HepG2 (cell line): ENCODE results near the gene FHIT. TPM values are rescaled to one million over a fixed set of nuclear protein-coding genes. Genes with fewer than 3 reads are reported as not detected.

ENCODE experiments used
- ATAC-seq: fragments of 200-7000 bp; cut with Tn5 transposase; 3 replicates; pipeline ENCODE4 v1.9.1; 2020; ENCODE audit warnings: mild to moderate bottlenecking, moderate library complexity
- BruUV-seq: library from RNA; stranded (reverse); fragments of 400-500 nt; replicated peaks from 2 replicates; lab custom pipeline; 2021; lab: Mats Ljungman, UMichigan
- CTCF ChIA-PET: fragments of 300-600 bp; formaldehyde crosslinking; extraction: SDS; loops from one replicate; lab custom pipeline; 2021; ENCODE audit warnings: low total read pairs, inconsistent platforms, low intra/inter-chr PET ratio; lab: Yijun Ruan, JAX
- POLR2A ChIA-PET: fragments of 350-600 bp; sonication (Branson Sonifier 250); formaldehyde crosslinking; loops from one replicate; lab custom pipeline; 2020; ENCODE audit warnings: antibody characterized with exemption, inconsistent platforms; lab: Yijun Ruan, JAX
- DNase-seq: peaks from one replicate; pipeline ENCODE4 v3.0.0-alpha.2; 2015; ENCODE audit warnings: low spot score
- FAIRE-seq: peaks from 3 replicates; lab custom pipeline; 2011; peaks lifted over from hg19 to GRCh38; lab: Jason Lieb, UNC
- H2AFZ ChIP-seq: one replicate; pipeline ENCODE4 v1.6.1; 2011; ENCODE audit warnings: low read length, inconsistent platforms
- H3K27ac ChIP-seq: fragments of 300-600 bp; 3 replicates; pipeline ENCODE4 v1.8.0; 2011; ENCODE audit warnings: mixed run types, mild to moderate bottlenecking, mixed read lengths, low read length, inconsistent platforms; ENCODE audit not compliant: insufficient read depth; ENCODE audit errors: extremely low read length
- H3K27me3 ChIP-seq, 2 experiments: fragments of 200-600 bp in 1 of 2; 2 replicates in 1 of 2; 3 replicates in 1 of 2; pipeline versions ENCODE4 v1.6.0 to v1.8.0; 2011; ENCODE audit warnings: low read length in 2 of 2, mild to moderate bottlenecking in 2 of 2, moderate library complexity in 2 of 2, inconsistent platforms in 1 of 2; ENCODE audit not compliant: insufficient read depth in 2 of 2, control insufficient read depth in 1 of 2
- H3K36me3 ChIP-seq, 2 experiments: fragments of 200-600 bp in 1 of 2; replicated peaks in 1 of 2; 2 replicates in 1 of 2; 3 replicates in 1 of 2; pipeline versions ENCODE4 v1.5.1 to v1.8.0; 2011; ENCODE audit warnings: low read length in 2 of 2, inconsistent platforms in 1 of 2; ENCODE audit not compliant: insufficient read depth in 2 of 2, control insufficient read depth in 1 of 2
- H3K4me1 ChIP-seq: 2 replicates; pipeline ENCODE4 v1.5.1; 2012; ENCODE audit warnings: low read length, inconsistent platforms; ENCODE audit not compliant: insufficient read depth
- H3K4me2 ChIP-seq: 2 replicates; pipeline ENCODE4 v1.6.0; 2011; ENCODE audit warnings: low read depth, low read length, inconsistent platforms
- H3K4me3 ChIP-seq, 3 experiments: fragments of 200-600 bp in 1 of 3; sonication (generic), shearing (Covaris generic) in 1 of 3; replicated peaks in 1 of 3; 2 replicates each; pipeline ENCODE4 v1.5.1; 2011 to 2016; ENCODE audit warnings: low read length in 3 of 3, inconsistent platforms in 2 of 3, low read depth in 2 of 3, mild to moderate bottlenecking in 2 of 3, control low read depth in 1 of 3, mixed read lengths in 1 of 3; ENCODE audit not compliant: insufficient read depth in 1 of 3
- H3K79me2 ChIP-seq: one replicate; pipeline ENCODE4 v1.6.1; 2011; ENCODE audit warnings: low read length, inconsistent platforms; ENCODE audit not compliant: insufficient read depth
- H3K9ac ChIP-seq: 2 replicates; pipeline ENCODE4 v1.6.0; 2011; ENCODE audit warnings: mild to moderate bottlenecking, low read depth, low read length, inconsistent platforms; ENCODE audit not compliant: insufficient read depth
- H3K9me3 ChIP-seq: 2 replicates; pipeline ENCODE4 v1.5.1; 2012; ENCODE audit warnings: mild to moderate bottlenecking, low read length
- H4K20me1 ChIP-seq: 2 replicates; pipeline ENCODE4 v1.6.0; 2011; ENCODE audit warnings: inconsistent platforms, mild to moderate bottlenecking, low read length, moderate library complexity; ENCODE audit not compliant: insufficient read depth
- GMEB1 ChIP-seq: sonication (generic); formaldehyde crosslinking; IDR thresholded peaks from 2 replicates; pipeline ENCODE4 v1.5.1; 2020; ENCODE audit warnings: missing genetic modification reagents, mild to moderate bottlenecking, borderline replicate concordance
- KDM5A ChIP-seq: fragments of 200-600 bp; sonication (generic); IDR thresholded peaks from 2 replicates; pipeline ENCODE4 v1.7.0; 2018; ENCODE audit warnings: antibody characterized with exemption, mild to moderate bottlenecking, low read length, borderline replicate concordance
- MED1 ChIP-seq: sonication (generic); formaldehyde crosslinking; IDR thresholded peaks from 2 replicates; pipeline ENCODE4 v1.4.0; 2020; ENCODE audit warnings: missing genetic modification reagents
- PAF1 ChIP-seq: IDR thresholded peaks from 2 replicates; pipeline ENCODE4 v1.6.1; 2016; ENCODE audit warnings: missing genetic modification reagents, missing compliant biosample characterization
- PHF5A ChIP-seq: IDR thresholded peaks from one replicate; pipeline ENCODE4 v1.6.1; 2018; ENCODE audit warnings: low read depth, missing genetic modification reagents; ENCODE audit not compliant: unreplicated experiment
- PRMT3 ChIP-seq: sonication (generic); formaldehyde crosslinking; IDR thresholded peaks from 2 replicates; pipeline ENCODE4 v1.8.1; 2022; ENCODE audit warnings: low read depth, mild to moderate bottlenecking, moderate library complexity, missing genetic modification reagents, borderline replicate concordance
- RBM22 ChIP-seq: fragments of 200-400 bp; formaldehyde crosslinking; optimal IDR thresholded peaks from 2 replicates; pipeline ENCODE3; 2017; ENCODE audit warnings: mild to moderate bottlenecking, low read length, moderate library complexity
- REST ChIP-seq, 2 experiments: IDR thresholded peaks; 2 replicates each; pipeline ENCODE4 v1.6.1; 2011 to 2012; ENCODE audit warnings: low read length in 2 of 2, borderline replicate concordance in 1 of 2, low read depth in 1 of 2, mild to moderate bottlenecking in 1 of 2, moderate library complexity in 1 of 2
- SMAD3 ChIP-seq: sonication (generic); formaldehyde crosslinking; IDR thresholded peaks from 2 replicates; pipeline ENCODE4 v1.4.0; 2020; ENCODE audit warnings: missing genetic modification reagents
- ZMYM4 ChIP-seq: sonication (generic); formaldehyde crosslinking; IDR thresholded peaks from 2 replicates; pipeline ENCODE4 v1.8.1; 2023; ENCODE audit warnings: mild to moderate bottlenecking, missing genetic modification reagents
- ZNF382 ChIP-seq: sonication (generic); formaldehyde crosslinking; IDR thresholded peaks from 2 replicates; pipeline ENCODE4 v1.5.0; 2020; ENCODE audit warnings: missing genetic modification reagents, mild to moderate bottlenecking, borderline replicate concordance
- ZNF432 ChIP-seq: sonication (generic); formaldehyde crosslinking; IDR thresholded peaks from 2 replicates; pipeline ENCODE4 v1.5.0; 2020; ENCODE audit warnings: missing genetic modification reagents, mild to moderate bottlenecking, borderline replicate concordance
- ZNF44 ChIP-seq: sonication (generic); formaldehyde crosslinking; IDR thresholded peaks from 2 replicates; pipeline ENCODE4 v1.5.1; 2020; ENCODE audit warnings: mild to moderate bottlenecking, missing genetic modification reagents
- ZNF598 ChIP-seq: sonication (generic); formaldehyde crosslinking; IDR thresholded peaks from 2 replicates; pipeline ENCODE4 v1.5.1; 2020; ENCODE audit warnings: mild to moderate bottlenecking, missing genetic modification reagents, borderline replicate concordance
- ZNF678 ChIP-seq: sonication (generic); formaldehyde crosslinking; IDR thresholded peaks from 2 replicates; pipeline ENCODE4 v1.4.0; 2020; ENCODE audit warnings: mild to moderate bottlenecking, missing genetic modification reagents
- ZNF720 ChIP-seq: sonication (generic); formaldehyde crosslinking; IDR thresholded peaks from 2 replicates; pipeline ENCODE4 v1.4.0; 2020; ENCODE audit warnings: missing genetic modification reagents
- WGBS: methylation state at CpG from one replicate; pipeline ENCODE4 v1.1.6; 2017; ENCODE audit warnings: low lambda C conversion rate; 5-methylcytosine and 5-hydroxymethylcytosine counted together
- in situ Hi-C: cut with HindIII; loops from 2 replicates; pipeline ENCODE4 v1.10.0; 2017; ENCODE audit warnings: low pct_unique_long_range_greater_than_20kb; ENCODE audit not compliant: extremely low pct_ligation_motif_present
- intact Hi-C: fragments of 100-400 bp; cut with micrococcal nuclease; formaldehyde crosslinking; loops from one replicate; pipeline ENCODE4 v1.10.0; 2022; ENCODE audit not compliant: unreplicated experiment
- polyA plus RNA-seq, 8 experiments: library from polyadenylated mRNA; depleted of rRNA in 3 of 8; stranded (reverse) in 7 of 8; unstranded in 1 of 8; fragments of >200 nt; fragmentation: Illumina TruSeq in 4 of 8; extraction: Trizol in 4 of 8; gene quantifications; 2 replicates each; pipeline versions ENCODE4 v1.2.1 to v1.2.3, GENCODE V29; 2011 to 2016; ENCODE audit warnings: low read depth in 4 of 8, missing spikeins in 1 of 8, mixed read lengths in 1 of 8; ENCODE audit not compliant: insufficient read depth in 1 of 8
- total RNA-seq, 5 experiments: library from RNA; depleted of rRNA; stranded (reverse); fragments of >200 nt; fragmentation: Illumina TruSeq; extraction: Trizol; gene quantifications; 2 replicates each; pipeline ENCODE4 v1.2.3, GENCODE V29; 2016; ENCODE audit warnings: low read depth in 1 of 5

The FHIT gene
- total and polyA plus RNA-seq, 2 of the 13 experiments (the other 11 are each of a cell fraction or from before 2014, with no cell fraction given) = 4.0 to 4.6 TPM

GRCh38 chr3:60920519-60920918, 330.7 kb downstream of the FHIT start:
- Histone ChIP-seq H3K9ac (no peak overlapping the region), H3K4me3 (no peak overlapping the region), H2AFZ (no peak overlapping the region), H3K4me2 (no peak overlapping the region), H3K27me3 (no peaks in the 10 kb centered on the region), H3K9me3 (no peaks in the 10 kb centered on the region), H4K20me1 (no peaks in the 10 kb centered on the region), H3K4me1 (no peaks in the 10 kb centered on the region), H3K36me3 (no peaks in the 10 kb centered on the region), H3K79me2 (no peaks in the 10 kb centered on the region), H3K27ac (no peak overlapping the region)
- ChIA-PET POLR2A (no interaction called here), CTCF (no interaction called here)
- no peak for ATAC-seq
- no TSS peak for BruUV-seq
- intact Hi-C loops (no loop called here), in situ Hi-C loops (no loop called here)
- TF ChIP-seq RBM22 (no peak), ZNF678 (no peak), MED1 (CRISPR knock-in tag) (no peak), PHF5A (CRISPR knock-in tag) (no peak), SMAD3 (CRISPR knock-in tag) (no peak), KDM5A (no peak), ZNF382 (no peak), ZNF598 (CRISPR knock-in tag) (no peak), PAF1 (CRISPR knock-in tag) (no peak), ZMYM4 (CRISPR knock-in tag) (no peak), ZNF432 (no peak)
- no peak for FAIRE-seq
- no peak for DNase-seq
- WGBS = 66% methylated on average over 4 of the region's 4 CpGs

- FAIRE-seq (no peak), DNase-seq (no peak), ATAC-seq (no peak)
- Histone ChIP-seq H3K36me3 (no peaks in the 10 kb centered on the region), H2AFZ (no peak overlapping the region), H3K27ac (no peak overlapping the region), H4K20me1 (no peaks in the 10 kb centered on the region), H3K27me3 (no peaks in the 10 kb centered on the region), H3K4me1 (no peaks in the 10 kb centered on the region), H3K9ac (no peak overlapping the region), H3K4me3 (no peak overlapping the region), H3K79me2 (no peaks in the 10 kb centered on the region), H3K4me2 (no peak overlapping the region), H3K9me3 (no peaks in the 10 kb centered on the region)
- BruUV-seq = no TSS peak
- ChIA-PET POLR2A (no interaction called here), CTCF (no interaction called here)
- in situ Hi-C loops (no loop called here), intact Hi-C loops (no loop called here)
- WGBS = 77% methylated on average over 2 of the region's 2 CpGs
- no peak for TF ChIP-seq REST (IDR thresholded peaks at IDR 0.05; ENCODE audit: borderline replicate concordance in 1 of 2, low read depth in 1 of 2, low read length in 2 of 2)
- TF ChIP-seq PRMT3 = no peak
- TF ChIP-seq GMEB1 (CRISPR knock-in tag) = no peak
- no peak for TF ChIP-seq ZNF720 (CRISPR knock-in tag)
- TF ChIP-seq ZNF44 = no peak
Observed at GRCh38 chr3:60919296-60919695, 332.0 kb downstream of the FHIT start.
